ENCODE results near the gene EGLN3.

The EGLN3 gene

DNA sequence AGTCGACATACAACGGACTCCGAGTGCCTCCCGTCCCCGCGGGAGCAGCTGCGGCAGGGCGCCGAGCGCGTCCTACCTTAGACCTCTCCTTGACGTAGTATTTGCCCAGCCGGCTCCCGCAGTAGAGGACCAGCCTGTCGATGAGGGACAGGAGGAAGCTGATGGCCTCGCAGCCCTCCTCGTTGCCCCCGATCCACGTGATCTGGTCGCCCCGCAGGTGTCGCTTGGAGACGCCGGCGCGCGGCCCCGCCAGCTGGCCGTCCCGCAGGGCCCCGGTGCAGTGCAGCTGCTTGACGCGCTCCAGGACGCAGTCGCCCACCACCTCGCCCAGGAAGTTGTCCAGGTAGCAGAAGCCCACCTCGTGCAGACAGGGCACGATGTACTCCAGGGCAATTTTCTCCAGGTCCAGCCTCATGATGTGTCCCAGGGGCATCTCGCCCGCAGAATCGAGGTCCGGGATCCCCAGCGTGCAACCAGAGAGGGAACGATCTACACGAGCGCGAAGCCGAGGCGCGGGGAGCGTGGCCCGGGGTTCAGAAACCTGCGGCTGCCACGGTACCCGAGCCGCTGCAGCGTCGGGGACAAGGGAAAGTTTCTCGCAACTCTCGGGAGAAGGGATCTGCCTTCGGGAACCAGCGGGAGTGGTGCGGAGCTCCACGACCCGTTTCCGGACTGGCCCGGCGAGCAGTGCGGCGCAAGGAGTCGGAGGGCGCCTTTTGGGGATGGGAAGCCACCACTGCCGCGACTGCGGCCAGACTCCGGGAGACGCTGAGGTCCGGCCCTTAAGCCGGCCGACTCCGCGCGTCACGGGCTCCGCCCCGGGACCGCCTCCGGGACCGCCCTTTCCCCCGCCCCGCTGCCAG lies at the start of gene EGLN3:
TSS of gene EGLN3 (minus strand) at position 755 of the 863 bp plus-strand sequence. CDS start at position 433, 322 bp downstream.
- peak; percentile 92 for DNase-seq (ENCODE audit: low read depth)
- peak within 1 kb of the TSS; percentile 94 for H3K4me3 ChIP-seq (ENCODE audit: low read length)
- TF ChIP-seq CTCF (IDR thresholded peaks at IDR 0.05; ENCODE audit: insufficient read depth, low read depth, low read length, missing control alignments), result no peak

DNA sequence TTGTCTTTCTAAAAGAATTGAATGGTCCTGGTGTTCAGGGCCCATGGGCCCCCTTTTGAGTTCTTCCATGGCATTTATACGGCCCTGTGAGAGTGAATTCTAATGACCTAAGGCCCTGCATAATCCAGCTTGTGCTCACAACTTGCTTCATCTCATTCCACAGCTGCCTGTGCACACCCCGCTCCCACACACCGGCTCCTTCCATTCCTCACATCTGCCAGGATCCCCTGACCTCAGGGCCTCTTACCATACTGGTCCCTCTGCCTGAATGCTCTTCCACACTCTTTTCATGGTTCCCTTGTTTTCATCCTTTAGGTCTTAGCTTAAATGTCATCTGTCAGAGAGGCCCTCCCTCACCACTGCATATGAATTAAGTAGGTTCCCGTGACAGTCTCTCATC lies 49.5 kb upstream of the EGLN3 start:
- no peak for TF ChIP-seq CTCF (IDR thresholded peaks at IDR 0.05; ENCODE audit: insufficient read depth, low read depth, low read length, missing control alignments)

DNA sequence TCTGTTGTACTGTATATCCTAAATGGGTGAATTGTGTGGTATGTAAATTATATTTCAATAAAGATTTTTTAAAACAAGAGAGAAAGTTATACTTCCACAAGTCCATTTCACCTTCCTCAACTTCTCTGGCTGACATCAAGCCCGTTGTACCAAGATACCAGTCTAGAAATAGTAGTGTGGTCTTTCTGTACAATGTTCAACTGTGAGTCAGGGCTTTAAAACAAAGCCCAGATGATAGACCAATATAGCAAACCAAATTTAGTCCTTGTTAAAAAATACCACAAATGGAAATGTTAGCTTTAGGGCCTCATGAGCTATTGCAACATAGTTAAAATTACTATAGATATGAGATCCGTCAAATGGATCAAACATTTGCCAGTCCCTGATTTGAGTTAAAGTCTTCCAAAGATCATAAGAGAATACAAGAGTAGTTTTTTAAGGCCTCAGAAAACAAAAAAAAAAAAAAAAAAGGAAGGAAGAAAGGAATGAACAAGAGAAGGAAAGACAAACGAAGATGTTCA lies 49.0 kb upstream of the EGLN3 start:
- DNase-seq (ENCODE audit: low read depth), result no peak
- no peak overlapping the region for H3K4me3 ChIP-seq (ENCODE audit: low read length)
- TF ChIP-seq CTCF (IDR thresholded peaks at IDR 0.05; ENCODE audit: insufficient read depth, low read depth, low read length, missing control alignments), result no peak

More for the DNA sequence above, 49.5 kb upstream of the EGLN3 start:
- no peak overlapping the region for H3K4me3 ChIP-seq (ENCODE audit: low read length)
- no peak for DNase-seq (ENCODE audit: low read depth)

GRCh38 chr14:33997611-33998010 lies 46.7 kb upstream of the EGLN3 start:
- DNase-seq (ENCODE audit: low read depth), result peak; percentile 19
- no peak overlapping the region for H3K4me3 ChIP-seq (ENCODE audit: low read length)
- no peak for TF ChIP-seq CTCF (IDR thresholded peaks at IDR 0.05; ENCODE audit: insufficient read depth, low read depth, low read length, missing control alignments)

- H3K4me3 ChIP-seq (ENCODE audit: low read length), result no peak overlapping the region
- no peak for DNase-seq (ENCODE audit: low read depth)
- no peak for TF ChIP-seq CTCF (IDR thresholded peaks at IDR 0.05; ENCODE audit: insufficient read depth, low read depth, low read length, missing control alignments)
Measured at GRCh38 chr14:33996462-33996861, 45.6 kb upstream of the EGLN3 start.

DNA sequence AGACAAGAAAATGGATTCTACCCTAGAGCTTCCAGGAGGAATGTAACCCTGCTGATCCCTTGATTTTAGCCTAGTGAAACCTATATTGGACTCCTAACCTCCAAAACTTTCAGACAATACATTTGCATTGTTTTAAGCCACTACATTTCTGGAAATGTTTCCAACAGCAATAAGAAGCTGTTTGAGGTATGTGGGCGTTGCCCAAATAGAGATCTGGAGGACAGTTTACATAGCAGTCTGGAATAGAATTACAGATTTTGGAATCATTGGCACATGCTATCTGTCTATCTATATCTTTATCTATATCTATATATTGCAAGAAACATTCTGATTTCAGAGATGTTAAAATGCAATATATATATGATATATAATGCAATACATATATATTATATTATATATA lies 42.4 kb upstream of the EGLN3 start:
- TF ChIP-seq CTCF (IDR thresholded peaks at IDR 0.05; ENCODE audit: insufficient read depth, low read depth, low read length, missing control alignments), result no peak
- H3K4me3 ChIP-seq (ENCODE audit: low read length), result no peak overlapping the region
- no peak for DNase-seq (ENCODE audit: low read depth)

Measured in epithelial cell of esophagus (primary cell).